Measurements from ENCODE around the gene CRHR1. TPM values are rescaled to one million over a fixed set of nuclear protein-coding genes. Genes with fewer than 3 reads are reported as not detected.

The CRHR1 gene
- total RNA-seq, 4 donors from 2014 or later = 0.10 to 0.54 (median 0.35) TPM; not detected in 1

DNA sequence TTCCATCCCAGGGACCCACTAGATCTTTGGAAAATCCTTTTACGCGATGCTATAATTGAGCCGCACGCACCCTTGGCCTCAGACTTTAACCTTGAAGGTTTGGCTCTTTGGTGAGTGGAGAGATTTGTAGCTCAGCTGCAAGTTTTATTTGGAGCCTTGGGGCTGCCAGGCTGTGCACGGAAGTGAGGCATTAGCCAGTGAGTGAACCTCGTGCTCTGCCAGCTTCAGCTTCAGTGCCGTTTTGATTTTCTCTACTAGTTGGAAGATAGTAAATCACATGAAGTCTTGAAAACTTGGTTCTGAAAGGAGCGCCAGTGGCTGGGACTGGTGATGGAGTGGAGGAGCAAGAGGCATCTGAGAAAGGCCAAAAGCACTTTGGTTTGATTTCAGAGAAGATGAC, 17.3 kb downstream of the CRHR1 start:
- TF ChIP-seq EP300 (IDR thresholded peaks at IDR 0.05) (no peak), POLR2A (IDR thresholded peaks at IDR 0.05) (no peak), POLR2AphosphoS5 (IDR thresholded peaks at IDR 0.05) (no peak)
- TF ChIP-seq, protein P1, sequence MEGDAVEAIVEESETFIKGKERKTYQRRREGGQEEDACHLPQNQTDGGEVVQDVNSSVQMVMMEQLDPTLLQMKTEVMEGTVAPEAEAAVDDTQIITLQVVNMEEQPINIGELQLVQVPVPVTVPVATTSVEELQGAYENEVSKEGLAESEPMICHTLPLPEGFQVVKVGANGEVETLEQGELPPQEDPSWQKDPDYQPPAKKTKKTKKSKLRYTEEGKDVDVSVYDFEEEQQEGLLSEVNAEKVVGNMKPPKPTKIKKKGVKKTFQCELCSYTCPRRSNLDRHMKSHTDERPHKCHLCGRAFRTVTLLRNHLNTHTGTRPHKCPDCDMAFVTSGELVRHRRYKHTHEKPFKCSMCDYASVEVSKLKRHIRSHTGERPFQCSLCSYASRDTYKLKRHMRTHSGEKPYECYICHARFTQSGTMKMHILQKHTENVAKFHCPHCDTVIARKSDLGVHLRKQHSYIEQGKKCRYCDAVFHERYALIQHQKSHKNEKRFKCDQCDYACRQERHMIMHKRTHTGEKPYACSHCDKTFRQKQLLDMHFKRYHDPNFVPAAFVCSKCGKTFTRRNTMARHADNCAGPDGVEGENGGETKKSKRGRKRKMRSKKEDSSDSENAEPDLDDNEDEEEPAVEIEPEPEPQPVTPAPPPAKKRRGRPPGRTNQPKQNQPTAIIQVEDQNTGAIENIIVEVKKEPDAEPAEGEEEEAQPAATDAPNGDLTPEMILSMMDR (IDR thresholded peaks at IDR 0.05) = no peak
- no peaks in the 10 kb centered on the region for H3K4me1 ChIP-seq
- H3K36me3 ChIP-seq = no peaks in the 10 kb centered on the region
- H3K4me3 ChIP-seq = no peak overlapping the region
- no peak for ATAC-seq
- H3K27me3 ChIP-seq = peaks cover 81% of the 10 kb centered on the region
- H3K27ac ChIP-seq = no peak overlapping the region
- H3K9me3 ChIP-seq = no peaks in the 10 kb centered on the region
- 62% methylated on average over 7 of the region's 8 CpGs; no CpG with 5 or more reads in 1 of the 2 donors for WGBS, 2 donors (ENCODE audit: low coverage in 1 of 2)

DNA sequence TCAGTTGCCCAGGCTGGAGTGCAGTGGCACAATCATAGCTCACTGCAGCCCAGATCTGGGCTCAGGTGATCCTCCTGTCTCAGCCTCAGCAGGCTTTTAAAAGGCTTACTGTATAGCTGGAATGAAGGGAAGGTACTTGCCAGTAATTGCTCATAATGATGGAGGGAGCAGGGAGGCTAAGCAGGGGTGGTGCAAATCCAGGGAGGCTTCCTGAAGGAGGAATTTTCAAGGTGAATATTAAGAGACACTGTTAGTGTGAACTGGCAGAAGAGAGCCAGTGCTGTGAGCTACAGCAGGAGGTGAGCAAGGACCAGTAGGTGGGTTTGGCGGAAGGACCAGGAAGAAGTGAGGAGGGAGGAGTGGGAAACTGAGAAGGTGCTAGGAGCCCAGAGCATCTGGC, 24.7 kb downstream of the CRHR1 start:
- TF ChIP-seq EP300 (IDR thresholded peaks at IDR 0.05) = no peak
- Histone ChIP-seq H3K36me3 (no peaks in the 10 kb centered on the region), H3K27me3 (peaks cover 77% of the 10 kb centered on the region), H3K27ac (no peak overlapping the region), H3K4me1 (no peaks in the 10 kb centered on the region), H3K4me3 (no peak overlapping the region), H3K9me3 (no peaks in the 10 kb centered on the region)
- WGBS, 2 donors (ENCODE audit: low coverage in 1 of 2) = 82% methylated on average over 1 of the region's 1 CpG; no CpG with 5 or more reads in 1 of the 2 donors
- ATAC-seq = no peak

GRCh38 chr17:45809499-45809898, 25.4 kb downstream of the CRHR1 start:
- H3K4me3 ChIP-seq = no peak overlapping the region
- WGBS, 2 donors (ENCODE audit: low coverage in 1 of 2) = 36% methylated on average over 4 of the region's 15 CpGs; no CpG with 5 or more reads in 1 of the 2 donors

GRCh38 chr17:45812102-45812501, 28.0 kb downstream of the CRHR1 start:
- H3K4me3 ChIP-seq = no peak overlapping the region
- H3K4me1 ChIP-seq = no peaks in the 10 kb centered on the region
- peaks cover 63% of the 10 kb centered on the region for H3K27me3 ChIP-seq
- H3K27ac ChIP-seq = no peak overlapping the region
- H3K36me3 ChIP-seq = no peaks in the 10 kb centered on the region
- no peaks in the 10 kb centered on the region for H3K9me3 ChIP-seq
- no peak for ATAC-seq
- no peak for TF ChIP-seq EP300 (IDR thresholded peaks at IDR 0.05)
- TF ChIP-seq, protein P1 (IDR thresholded peaks at IDR 0.05) = no peak
- no peak for TF ChIP-seq POLR2AphosphoS5 (IDR thresholded peaks at IDR 0.05)
- no peak for TF ChIP-seq POLR2A (IDR thresholded peaks at IDR 0.05)
- WGBS, 2 donors (ENCODE audit: low coverage in 1 of 2) = 71 to 72% methylated on average over 2 of the region's 3 CpGs

More at GRCh38 chr17:45809499-45809898, 25.4 kb downstream of the CRHR1 start:
- Histone ChIP-seq H3K36me3 (no peaks in the 10 kb centered on the region), H3K4me1 (no peaks in the 10 kb centered on the region), H3K27me3 (peaks cover 79% of the 10 kb centered on the region), H3K9me3 (no peaks in the 10 kb centered on the region), H3K27ac (no peak overlapping the region)
- no peak for ATAC-seq
- no peak for TF ChIP-seq POLR2A (IDR thresholded peaks at IDR 0.05)
- no peak for TF ChIP-seq EP300 (IDR thresholded peaks at IDR 0.05)
- TF ChIP-seq POLR2AphosphoS5 (IDR thresholded peaks at IDR 0.05) = no peak
- TF ChIP-seq, protein P1 (IDR thresholded peaks at IDR 0.05) = no peak

GRCh38 chr17:45813048-45813725, 29.1 kb downstream of the CRHR1 start:
- Histone ChIP-seq H3K27me3 (peaks cover 52% of the 10 kb centered on the region), H3K4me1 (no peaks in the 10 kb centered on the region), H3K4me3 (no peak overlapping the region), H3K9me3 (no peaks in the 10 kb centered on the region), H3K27ac (no peak overlapping the region), H3K36me3 (no peaks in the 10 kb centered on the region)
- WGBS, 2 donors (ENCODE audit: low coverage in 1 of 2) = 7 to 27% methylated on average over 4 to 6 of the region's 22 CpGs
- TF ChIP-seq, protein P1 (IDR thresholded peaks at IDR 0.05) = no peak
- no peak for TF ChIP-seq POLR2AphosphoS5 (IDR thresholded peaks at IDR 0.05)
- no peak for TF ChIP-seq POLR2A (IDR thresholded peaks at IDR 0.05)
- TF ChIP-seq EP300 (IDR thresholded peaks at IDR 0.05) = no peak
- ATAC-seq = no peak
